ENCODE measurements around the gene AZU1. TPM values are rescaled to one million over a fixed set of nuclear protein-coding genes. Genes with fewer than 3 reads are reported as not detected.

Gene AZU1
- 0.14 to 0.53 TPM (median 0.28 TPM) in 4 of 5 replicates, not detected in the other for total RNA-seq (2022; extraction: Qiagen RNA extraction; ENCODE audit: low read depth)

GRCh38 chr19:827710-828321 is at the start of gene AZU1:
Gene AZU1, plus strand, starts transcription at chr19:827837. Its CDS starts 10 bp downstream, at chr19:827847.

GRCh38 chr19:796692-797527 is 30.7 kb upstream of the AZU1 start, which contains the start of gene PTBP1:
Gene PTBP1, plus strand, starts transcription at chr19:797452. Its CDS starts 46 bp downstream, at chr19:797498.

GRCh38 chr19:821825-822503 is 5.7 kb upstream of the AZU1 start, which contains the start of gene PLPPR3:
Gene PLPPR3, minus strand, starts transcription at chr19:821955. Its CDS starts 396 bp downstream, at chr19:821559.

GRCh38 chr19:840519-841206 is 13.0 kb downstream of the AZU1 start, which contains the start of gene PRTN3:
Gene PRTN3, plus strand, starts transcription at chr19:840999. Its CDS starts 10 bp downstream, at chr19:841009.

GRCh38 chr19:852136-853013 is 24.7 kb downstream of the AZU1 start, which contains the start of gene ELANE:
Gene ELANE, plus strand, starts transcription at chr19:852303. Its CDS starts 26 bp downstream, at chr19:852329.

GRCh38 chr19:858868-859843 is 31.5 kb downstream of the AZU1 start, which contains the start of gene CFD:
Gene CFD, plus strand, starts transcription at chr19:859664. Its CDS starts 26 bp downstream, at chr19:859690.

Other genes with a start within 250 kb of the AZU1 start
- 27.7 to 43.9 TPM (median 40.1 TPM) in 5 replicates for gene HCN2, start 238.0 kb upstream of the AZU1 start, total RNA-seq (2022; extraction: Qiagen RNA extraction; ENCODE audit: low read depth)
- gene POLRMT, start 194.3 kb upstream of the AZU1 start, total RNA-seq (2022; extraction: Qiagen RNA extraction; ENCODE audit: low read depth) = 74.8 to 121 TPM (median 94.7 TPM) in 5 replicates
- 0.24 to 0.95 TPM (median 0.67 TPM) in 5 replicates for gene FGF22, start 188.0 kb upstream of the AZU1 start, total RNA-seq (2022; extraction: Qiagen RNA extraction; ENCODE audit: low read depth)
- gene RNF126, start 164.6 kb upstream of the AZU1 start, total RNA-seq (2022; extraction: Qiagen RNA extraction; ENCODE audit: low read depth) = 56.8 to 77.8 TPM (median 70.4 TPM) in 5 replicates
- gene FSTL3, start 151.4 kb upstream of the AZU1 start, total RNA-seq (2022; extraction: Qiagen RNA extraction; ENCODE audit: low read depth) = 122 to 180 TPM (median 158 TPM) in 5 replicates
- gene PRSS57, start 132.4 kb upstream of the AZU1 start, total RNA-seq (2022; extraction: Qiagen RNA extraction; ENCODE audit: low read depth) = 0.16 to 0.19 TPM in 2 of 5 replicates, not detected in the others
- 11.8 to 18.1 TPM (median 13.4 TPM) in 5 replicates for gene PALM, start 118.9 kb upstream of the AZU1 start, total RNA-seq (2022; extraction: Qiagen RNA extraction; ENCODE audit: low read depth)
- 71.8 to 97.6 TPM (median 91.6 TPM) in 5 replicates for gene MISP, start 76.7 kb upstream of the AZU1 start, total RNA-seq (2022; extraction: Qiagen RNA extraction; ENCODE audit: low read depth)
- gene PTBP1, start 30.4 kb upstream of the AZU1 start, total RNA-seq (2022; extraction: Qiagen RNA extraction; ENCODE audit: low read depth) = 218 to 248 TPM (median 225 TPM) in 5 replicates
- 2.8 to 5.5 TPM (median 4.3 TPM) in 5 replicates for gene PLPPR3, start 5.9 kb upstream of the AZU1 start, total RNA-seq (2022; extraction: Qiagen RNA extraction; ENCODE audit: low read depth)
- gene PRTN3, start 13.2 kb downstream of the AZU1 start, total RNA-seq (2022; extraction: Qiagen RNA extraction; ENCODE audit: low read depth) = 0.26 to 0.50 TPM (median 0.34 TPM) in 4 of 5 replicates, not detected in the other
- gene ELANE, start 24.5 kb downstream of the AZU1 start, total RNA-seq (2022; extraction: Qiagen RNA extraction; ENCODE audit: low read depth) = 0.09 TPM in 1 of 5 replicates, not detected in the others
- 9.2 to 23.6 TPM (median 21.2 TPM) in 5 replicates for gene CFD, start 31.8 kb downstream of the AZU1 start, total RNA-seq (2022; extraction: Qiagen RNA extraction; ENCODE audit: low read depth)
- gene MED16, start 65.3 kb downstream of the AZU1 start, total RNA-seq (2022; extraction: Qiagen RNA extraction; ENCODE audit: low read depth) = 10.6 to 21.5 TPM (median 17.4 TPM) in 5 replicates
- gene RNU6-9, start 65.6 kb downstream of the AZU1 start, total RNA-seq (2022; extraction: Qiagen RNA extraction; ENCODE audit: low read depth) = not detected in 5 replicates
- gene R3HDM4, start 85.4 kb downstream of the AZU1 start, total RNA-seq (2022; extraction: Qiagen RNA extraction; ENCODE audit: low read depth) = 26.2 to 43.3 TPM (median 39.5 TPM) in 5 replicates
- gene KISS1R, start 89.5 kb downstream of the AZU1 start, total RNA-seq (2022; extraction: Qiagen RNA extraction; ENCODE audit: low read depth) = 0.23 to 0.88 TPM (median 0.29 TPM) in 5 replicates
- 4.0 to 5.9 TPM (median 5.5 TPM) in 5 replicates for gene ARID3A, start 98.2 kb downstream of the AZU1 start, total RNA-seq (2022; extraction: Qiagen RNA extraction; ENCODE audit: low read depth)
- gene WDR18, start 156.5 kb downstream of the AZU1 start, total RNA-seq (2022; extraction: Qiagen RNA extraction; ENCODE audit: low read depth) = 44.5 to 73.6 TPM (median 71.9 TPM) in 5 replicates
- gene GRIN3B, start 172.6 kb downstream of the AZU1 start, total RNA-seq (2022; extraction: Qiagen RNA extraction; ENCODE audit: low read depth) = 1.5 to 3.3 TPM (median 2.7 TPM) in 5 replicates
- 64.2 to 118 TPM (median 113 TPM) in 5 replicates for gene TMEM259, start 193.3 kb downstream of the AZU1 start, total RNA-seq (2022; extraction: Qiagen RNA extraction; ENCODE audit: low read depth)
- not detected in 5 replicates for gene RNU6-2, start 193.7 kb downstream of the AZU1 start, total RNA-seq (2022; extraction: Qiagen RNA extraction; ENCODE audit: low read depth)
- 47.8 to 55.7 TPM (median 50.2 TPM) in 5 replicates for gene CNN2, start 198.8 kb downstream of the AZU1 start, total RNA-seq (2022; extraction: Qiagen RNA extraction; ENCODE audit: low read depth)
- gene ABCA7, start 212.3 kb downstream of the AZU1 start, total RNA-seq (2022; extraction: Qiagen RNA extraction; ENCODE audit: low read depth) = 4.0 to 10.7 TPM (median 9.8 TPM) in 5 replicates
- 0.93 to 2.5 TPM (median 2.2 TPM) in 5 replicates for gene ARHGAP45, start 239.3 kb downstream of the AZU1 start, total RNA-seq (2022; extraction: Qiagen RNA extraction; ENCODE audit: low read depth)